ENCODE results near the gene SPINT4. TPM values are rescaled to one million over a fixed set of nuclear protein-coding genes. Genes with fewer than 3 reads are reported as not detected.

Gene SPINT4
- total RNA-seq, 1 experiment from 2014 or later, result not detected

DNA sequence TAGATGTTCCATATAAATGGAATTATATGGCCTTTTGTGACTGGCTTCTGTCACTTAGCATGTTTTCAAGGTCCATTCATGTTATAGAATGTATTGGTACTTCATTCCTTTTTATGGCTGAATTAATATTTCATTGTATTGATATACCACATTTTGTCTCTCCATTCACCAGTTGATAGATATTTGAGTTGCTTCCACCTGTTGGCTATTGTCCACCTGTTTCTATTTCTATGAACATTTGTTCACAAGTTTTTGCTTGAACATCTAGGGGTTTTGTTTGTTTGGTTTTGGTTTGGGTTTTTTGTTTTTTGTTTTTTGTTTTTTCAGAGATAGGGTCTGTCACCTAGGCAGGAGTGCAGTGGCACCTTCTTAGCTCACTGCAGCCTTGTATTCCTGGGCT, 46.3 kb downstream of the SPINT4 start:
- no peaks in the 10 kb centered on the region for H3K9me2 ChIP-seq (ENCODE audit: insufficient read depth)
- no peak overlapping the region for H3K27ac ChIP-seq
- intact Hi-C loops (cut with micrococcal nuclease; ENCODE audit: unreplicated experiment), result no loop called here
- BruUV-seq (replicated peaks), result no TSS peak
- no peak overlapping the region for H3K4me3 ChIP-seq
- ChIA-PET CTCF (interaction anchor here (0.6 kb wide), 1 partner anchor 12 kb away, joined by 3 read pairs; no protein-coding TSS in a partner anchor), POLR2A (ENCODE audit: unreplicated experiment) (interaction anchor here (0.7 kb wide), 1 partner anchor 859 kb away, joined by 6 read pairs; no protein-coding TSS in a partner anchor)
- no peak for DNase-seq
- no peaks in the 10 kb centered on the region for H3K79me2 ChIP-seq (ENCODE audit: low read depth)
- no peak overlapping the region for H2AFZ ChIP-seq
- H3K9me3 ChIP-seq (ENCODE audit: insufficient read depth, low read depth), result no peaks in the 10 kb centered on the region
- no peaks in the 10 kb centered on the region for H3F3A ChIP-seq (ENCODE audit: insufficient read depth, low read depth)
- H3K4me2 ChIP-seq, result no peak overlapping the region
- H3K4me1 ChIP-seq (replicated peaks; ENCODE audit: insufficient read depth), result peaks cover 6% of the 10 kb centered on the region
- TF ChIP-seq EZH2 (IDR thresholded peaks at IDR 0.05; ENCODE audit: low read depth) (no peak), CTCF (conservative IDR thresholded peaks at IDR 0.05) (no peak)
- H4K20me1 ChIP-seq (ENCODE audit: insufficient read depth), result no peaks in the 10 kb centered on the region
- H3K27me3 ChIP-seq (ENCODE audit: insufficient read depth, low read depth), result no peaks in the 10 kb centered on the region
- no peaks in the 10 kb centered on the region for H3K36me3 ChIP-seq (ENCODE audit: low read depth)

DNA sequence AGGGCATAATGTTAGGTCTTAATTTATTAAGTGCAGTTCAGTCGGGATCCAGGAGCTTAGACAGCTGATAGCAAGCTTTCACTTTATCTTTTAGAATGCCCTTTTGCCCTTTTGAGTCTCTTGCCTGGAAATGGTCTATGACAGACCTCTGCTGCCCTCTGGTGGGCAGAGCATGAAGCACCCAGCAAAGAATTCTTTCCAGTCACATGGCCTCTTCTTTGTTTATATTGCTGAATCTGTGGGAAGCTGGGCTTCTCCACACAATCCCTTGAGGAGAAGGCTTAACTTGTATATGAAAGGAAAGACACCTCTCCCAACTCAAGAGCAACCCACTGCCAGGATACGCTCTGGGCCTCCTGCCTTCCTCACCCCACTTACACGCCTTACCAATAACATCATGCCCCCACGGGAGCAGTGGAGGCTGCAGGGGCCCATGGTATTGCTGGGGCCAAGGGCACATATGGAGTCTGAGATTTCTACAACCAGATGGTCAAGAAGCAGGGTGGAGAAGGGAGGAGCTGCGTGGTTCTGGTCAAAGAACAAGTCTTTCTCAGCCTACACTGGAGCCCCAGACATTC, 49.1 kb downstream of the SPINT4 start:
- Histone ChIP-seq H3K79me2 (ENCODE audit: low read depth) (no peaks in the 10 kb centered on the region), H3K27ac (no peak overlapping the region), H4K20me1 (ENCODE audit: insufficient read depth) (no peaks in the 10 kb centered on the region), H3K4me2 (peak overlapping the region; percentile 34), H3K4me1 (replicated peaks; ENCODE audit: insufficient read depth) (peaks cover 6% of the 10 kb centered on the region), H3K9me2 (ENCODE audit: insufficient read depth) (no peaks in the 10 kb centered on the region), H3K27me3 (ENCODE audit: insufficient read depth, low read depth) (no peaks in the 10 kb centered on the region), H2AFZ (peak overlapping the region; percentile 57), H3K9me3 (ENCODE audit: insufficient read depth, low read depth) (no peaks in the 10 kb centered on the region), H3F3A (ENCODE audit: insufficient read depth, low read depth) (no peaks in the 10 kb centered on the region), H3K36me3 (ENCODE audit: low read depth) (no peaks in the 10 kb centered on the region), H3K4me3 (no peak overlapping the region)
- TF ChIP-seq EZH2 (IDR thresholded peaks at IDR 0.05; ENCODE audit: low read depth), result no peak
- TF ChIP-seq CTCF (conservative IDR thresholded peaks at IDR 0.05), result peak; percentile 98
- BruUV-seq (replicated peaks), result no TSS peak
- DNase-seq, result peak; percentile 74 to 84
- POLR2A ChIA-PET (ENCODE audit: unreplicated experiment), result interaction anchor here (0.5 to 1.3 kb wide), 8 partner anchors 142 to 679 kb away, joined by 3 to 9 read pairs (median 4); partner anchors contain the start of gene WFDC10A
- CTCF ChIA-PET, result interaction anchor here (0.5 to 2.6 kb wide), 29 partner anchors 9 to 721 kb away, joined by 3 to 26 read pairs (median 3); partner anchors contain the start of genes DNTTIP1, EPPIN, SYS1 and WFDC10A
- intact Hi-C loops (cut with micrococcal nuclease; ENCODE audit: unreplicated experiment), result loop anchor here (1.0 to 10.0 kb wide), 8 partner anchors 179 to 760 kb away; partner anchors contain the start of genes SYS1 and WFDC2

DNA sequence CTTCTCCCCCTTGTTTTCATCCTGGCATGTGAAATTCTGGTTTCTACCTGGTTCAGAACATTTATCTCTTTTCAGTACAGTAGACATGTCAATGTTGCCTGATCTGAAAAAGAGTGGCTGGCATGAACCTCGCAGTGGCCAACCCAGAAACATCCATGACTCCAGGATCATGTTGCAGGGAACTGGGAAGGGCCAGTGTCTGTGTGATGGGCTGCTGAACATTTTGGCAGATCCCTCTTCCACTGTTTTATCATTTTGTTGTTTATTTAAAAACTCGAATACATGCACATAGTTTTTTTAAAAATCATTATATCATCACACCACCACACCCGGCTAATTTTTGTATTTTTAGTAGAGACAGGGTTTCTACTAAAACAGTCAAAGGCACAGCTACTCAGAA, 50.5 kb downstream of the SPINT4 start:
- H3K4me2 ChIP-seq, result no peak overlapping the region
- no peak overlapping the region for H3K27ac ChIP-seq
- H2AFZ ChIP-seq, result no peak overlapping the region
- DNase-seq, result no peak
- ChIA-PET CTCF (no interaction called here), POLR2A (ENCODE audit: unreplicated experiment) (no interaction called here)
- no peaks in the 10 kb centered on the region for H3K9me2 ChIP-seq (ENCODE audit: insufficient read depth)
- H4K20me1 ChIP-seq (ENCODE audit: insufficient read depth), result no peaks in the 10 kb centered on the region
- peaks cover 3% of the 10 kb centered on the region for H3F3A ChIP-seq (ENCODE audit: insufficient read depth, low read depth)
- H3K4me1 ChIP-seq (replicated peaks; ENCODE audit: insufficient read depth), result peaks cover 16% of the 10 kb centered on the region
- H3K4me3 ChIP-seq, result no peak overlapping the region
- no peaks in the 10 kb centered on the region for H3K36me3 ChIP-seq (ENCODE audit: low read depth)
- no peaks in the 10 kb centered on the region for H3K79me2 ChIP-seq (ENCODE audit: low read depth)
- no peaks in the 10 kb centered on the region for H3K9me3 ChIP-seq (ENCODE audit: insufficient read depth, low read depth)
- intact Hi-C loops (cut with micrococcal nuclease; ENCODE audit: unreplicated experiment), result loop anchor here (10.0 kb wide), 1 partner anchor 308 kb away; the partner anchor contains the start of gene WFDC2
- no TSS peak for BruUV-seq (replicated peaks)
- H3K27me3 ChIP-seq (ENCODE audit: insufficient read depth, low read depth), result no peaks in the 10 kb centered on the region
- TF ChIP-seq EZH2 (IDR thresholded peaks at IDR 0.05; ENCODE audit: low read depth) (no peak), CTCF (conservative IDR thresholded peaks at IDR 0.05) (no peak)
